ENCODE measurements around the gene LARP1.

Gene LARP1

DNA sequence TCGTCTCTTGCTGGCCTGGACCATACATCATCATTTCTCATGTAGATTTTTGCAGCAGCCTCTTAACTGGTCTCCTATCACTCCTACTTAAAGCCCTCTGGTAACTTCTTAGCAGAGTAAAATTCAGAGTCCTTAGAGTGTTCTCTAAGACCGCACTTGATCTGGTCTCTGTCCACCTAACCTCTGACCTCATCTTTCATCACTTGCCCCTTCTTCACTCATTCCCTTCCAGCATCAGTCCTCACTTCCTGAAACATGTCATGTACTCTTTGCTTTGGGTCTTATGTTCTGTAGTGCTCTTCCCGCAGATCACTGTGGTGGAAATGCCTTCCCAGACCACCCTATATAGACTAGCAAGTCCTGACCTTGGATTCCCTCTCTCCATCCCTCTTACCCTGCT, 9.8 kb downstream of the LARP1 start:
- no peak for DNase-seq

DNA sequence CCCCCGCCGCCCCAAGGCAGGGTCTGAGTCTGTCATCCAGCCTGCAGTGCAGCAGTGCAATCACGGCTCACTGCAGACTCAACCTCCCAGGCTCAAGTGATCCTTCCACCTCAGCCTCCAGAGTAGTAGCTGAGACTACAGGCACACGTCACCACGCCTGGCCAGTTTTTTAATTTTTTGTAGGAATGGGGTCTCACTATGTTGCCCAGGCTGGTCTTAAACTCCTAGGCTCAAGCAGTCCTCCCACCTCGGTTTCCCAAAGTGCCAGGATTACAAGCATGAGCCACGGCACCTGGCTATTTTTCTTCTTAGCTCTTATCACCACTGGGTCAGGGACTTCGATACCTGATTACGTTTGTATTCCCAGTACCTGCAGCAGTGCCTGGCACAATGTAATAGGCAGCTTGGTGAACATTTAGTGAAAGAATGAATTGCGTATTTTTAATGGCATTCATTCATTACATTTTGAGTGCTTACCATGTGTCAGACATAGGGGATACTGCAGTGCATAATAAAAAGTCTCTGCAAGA, 10.3 kb downstream of the LARP1 start:
- DNase-seq: no peak

GRCh38 chr5:154766558-154767281, 11.5 kb downstream of the LARP1 start:
- no peak for DNase-seq

- DNase-seq: no peak
Measured at GRCh38 chr5:154767576-154767975, 12.4 kb downstream of the LARP1 start.

DNA sequence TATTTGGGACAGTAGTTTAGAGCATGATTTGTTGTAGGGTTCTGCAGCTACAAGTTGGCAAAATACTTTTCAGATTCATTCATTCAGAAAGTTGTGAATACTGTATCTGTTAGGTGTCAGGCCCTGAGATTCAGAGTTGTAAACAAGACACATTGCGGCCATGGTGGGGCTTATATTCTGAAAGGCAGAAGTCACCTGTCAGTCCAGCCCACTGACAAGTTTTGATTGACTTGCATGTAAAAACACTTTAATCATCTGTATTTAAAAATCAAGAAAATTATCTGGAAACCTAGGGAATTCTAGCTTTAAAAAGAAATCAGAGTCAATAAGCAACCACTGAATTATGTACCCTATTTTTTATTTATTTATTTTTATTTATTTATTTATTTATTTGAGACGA, 13.0 kb downstream of the LARP1 start:
- DNase-seq: no peak

DNA sequence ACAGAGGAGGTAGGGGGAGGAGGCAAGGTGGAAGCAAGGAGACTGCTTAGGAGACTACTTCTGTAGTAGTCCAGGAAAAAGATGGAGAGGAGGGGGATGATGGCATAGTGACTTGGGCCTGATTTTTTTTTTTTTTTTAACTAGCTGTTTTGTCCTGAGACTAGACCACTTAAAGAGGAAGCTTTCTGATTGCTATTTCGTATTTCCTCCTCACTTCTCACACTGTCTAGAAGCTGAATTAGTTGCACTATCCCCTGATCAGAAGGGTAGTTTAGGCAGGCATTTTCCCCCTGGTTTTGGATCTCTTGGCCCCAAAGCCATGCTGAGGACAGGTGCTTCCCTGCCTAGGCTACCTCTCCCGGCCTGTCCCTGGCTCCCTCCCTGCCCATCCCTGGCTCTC, 14.9 kb downstream of the LARP1 start:
- DNase-seq: no peak

GRCh38 chr5:154771383-154771901, 16.3 kb downstream of the LARP1 start:
- no peak for DNase-seq

GRCh38 chr5:154773326-154773725, 18.1 kb downstream of the LARP1 start:
- no peak for DNase-seq

DNA sequence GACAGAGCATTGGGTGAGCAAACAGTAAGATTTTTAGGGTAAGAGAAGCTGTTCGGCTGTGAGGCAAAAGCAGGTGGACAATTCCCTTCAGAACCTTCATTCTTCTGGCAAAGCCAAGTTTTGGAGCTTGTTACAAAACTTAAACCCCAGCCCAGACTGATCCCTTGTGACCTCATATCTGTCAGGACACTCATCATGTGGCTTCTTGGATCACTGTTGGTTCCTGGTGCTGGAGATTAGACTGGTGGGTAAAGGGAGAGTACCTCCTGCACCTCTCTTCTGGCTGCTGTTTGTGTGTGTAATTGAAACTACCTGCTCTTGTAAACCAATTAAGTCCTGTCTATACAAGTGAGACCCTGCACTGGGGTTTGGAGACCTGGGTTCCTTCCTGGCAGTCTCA, 21.0 kb downstream of the LARP1 start:
- no peak for DNase-seq

DNA sequence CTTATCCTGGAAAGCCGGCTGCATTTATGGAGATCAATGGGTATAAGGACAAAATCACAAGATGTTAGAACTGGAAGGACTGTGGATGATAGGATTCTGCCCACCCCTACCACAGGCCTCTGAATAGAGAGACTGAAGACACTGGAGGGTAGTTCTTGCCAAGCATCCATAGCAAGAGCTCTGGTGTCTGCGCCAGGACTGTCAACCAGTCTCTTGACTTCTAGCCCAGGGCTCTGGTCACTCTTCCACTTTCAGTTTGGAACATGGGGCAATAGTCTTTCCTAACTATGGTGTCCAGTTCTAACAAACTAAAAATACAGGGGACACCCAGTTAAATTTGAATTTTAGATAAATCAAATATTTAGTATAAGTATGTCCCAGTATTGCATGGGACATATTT, 23.4 kb downstream of the LARP1 start:
- DNase-seq: no peak

- no peak for DNase-seq
Measured at GRCh38 chr5:154779105-154779504, 23.9 kb downstream of the LARP1 start.

DNA sequence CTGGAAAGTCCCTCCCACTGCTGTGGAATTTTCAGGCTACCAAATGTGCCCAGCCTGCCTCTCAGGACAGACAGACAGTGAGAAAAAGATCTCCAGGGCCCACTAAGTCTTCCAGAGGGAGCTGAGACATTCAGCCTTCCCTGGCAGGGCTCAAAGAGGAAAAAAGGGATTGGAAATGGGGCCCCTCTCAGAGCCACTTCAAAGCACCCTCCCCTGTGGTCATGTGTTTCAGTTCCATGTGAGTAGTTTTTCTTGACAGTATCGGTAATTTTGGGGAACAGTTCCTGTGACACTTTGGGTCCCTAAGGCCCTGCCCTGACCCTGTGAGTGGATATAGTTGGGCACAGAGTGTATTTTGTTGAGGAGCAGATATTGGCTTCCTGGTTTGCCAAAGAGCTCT, 25.0 kb downstream of the LARP1 start:
- no peak for DNase-seq

DNA sequence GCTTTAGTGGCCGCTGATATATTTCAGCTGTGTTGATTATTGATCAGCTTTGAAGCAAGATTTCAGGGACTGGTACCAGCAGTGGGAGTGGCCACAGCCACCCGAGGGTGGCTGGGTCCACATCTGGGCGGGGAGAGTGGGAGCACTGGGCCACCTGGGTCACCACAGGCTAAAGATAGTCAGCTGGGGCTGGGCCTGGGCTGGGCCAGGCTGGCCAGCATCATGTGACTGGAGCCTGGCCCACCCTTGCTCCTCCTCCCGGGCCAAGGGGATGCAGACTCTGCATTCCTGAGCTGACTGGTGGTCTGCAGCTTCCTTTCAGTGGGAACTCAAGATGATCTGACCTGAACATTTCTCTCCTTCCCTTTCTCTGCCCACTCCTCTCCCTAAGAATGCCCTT, 27.1 kb downstream of the LARP1 start:
- DNase-seq: no peak

- DNase-seq: no peak
Measured at GRCh38 chr5:154782812-154783592, 27.8 kb downstream of the LARP1 start.

DNA sequence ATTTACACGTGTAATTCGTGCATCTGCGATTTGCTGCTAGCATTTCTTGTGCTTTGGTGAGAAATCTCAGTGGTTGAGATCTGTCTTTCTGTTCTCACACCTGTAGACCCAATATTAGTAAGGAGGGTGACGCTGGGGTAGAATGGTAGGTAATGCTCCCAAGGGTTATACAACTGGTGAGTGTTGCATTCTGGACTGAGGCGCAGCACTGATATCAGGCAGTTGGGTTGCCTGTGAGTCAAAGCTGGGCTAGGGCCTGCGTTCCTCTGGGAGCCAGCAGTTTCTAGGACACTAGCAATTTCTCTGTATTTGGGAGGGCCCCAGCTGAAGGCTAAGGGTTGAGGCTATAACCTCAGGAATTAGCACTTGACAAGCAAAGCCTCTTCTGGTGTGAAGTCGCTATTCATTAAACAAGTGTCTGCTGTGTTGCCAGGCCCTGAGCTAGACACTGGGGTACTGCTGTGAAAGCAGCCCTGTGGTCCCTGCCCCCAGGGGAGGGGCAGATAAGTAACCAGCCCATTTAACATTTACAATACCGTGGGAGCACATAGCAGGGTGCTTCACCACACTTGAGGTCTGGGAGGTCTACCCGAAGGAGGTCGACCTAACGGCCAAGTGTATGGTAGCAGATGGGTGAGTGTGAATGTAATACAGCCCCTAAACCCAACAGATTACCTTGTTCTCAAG, 28.7 kb downstream of the LARP1 start:
- DNase-seq: no peak

DNA sequence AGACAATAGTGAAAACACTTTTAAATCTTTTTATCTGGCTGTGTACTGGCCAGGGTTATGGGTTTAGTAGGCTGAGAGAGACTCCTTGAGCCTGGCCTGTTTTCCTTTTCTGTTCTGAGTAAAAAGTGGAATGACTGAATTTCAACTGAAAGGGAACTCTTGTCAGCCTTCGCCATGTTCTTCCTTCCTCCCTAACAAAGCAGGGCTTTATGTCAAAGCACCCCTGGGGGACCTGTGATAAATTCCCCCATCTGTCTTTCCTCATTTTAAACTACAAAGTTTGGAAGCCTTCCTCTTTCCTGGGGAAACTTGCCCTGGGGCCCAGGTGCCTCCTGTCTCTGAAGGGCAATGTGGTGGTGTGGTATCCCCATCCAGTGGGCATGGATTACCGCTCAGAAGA, 29.7 kb downstream of the LARP1 start:
- DNase-seq: no peak

- DNase-seq: no peak
Measured at GRCh38 chr5:154786414-154786813, 31.2 kb downstream of the LARP1 start.

- no peak for DNase-seq
Measured at GRCh38 chr5:154788212-154788611, 33.0 kb downstream of the LARP1 start.

DNA sequence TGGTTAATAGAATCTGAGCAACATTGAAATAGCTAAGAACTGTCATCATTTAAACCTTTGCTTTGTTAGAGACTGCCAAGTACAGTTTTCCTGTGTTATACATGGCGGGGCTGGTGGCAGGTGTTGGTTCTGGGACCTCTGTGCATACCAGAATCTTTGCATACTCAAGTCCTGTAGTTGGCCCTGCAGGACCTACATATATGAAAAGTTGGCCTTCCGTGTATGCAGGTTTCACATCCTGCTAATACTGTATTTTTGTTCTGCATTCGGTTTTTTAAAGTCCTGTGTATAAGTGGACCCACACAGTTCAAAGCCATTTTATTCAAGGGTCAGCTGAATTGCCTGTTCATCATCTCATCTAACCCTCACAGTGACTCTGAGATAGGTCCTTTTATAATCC, 36.4 kb downstream of the LARP1 start:
- DNase-seq: no peak

DNA sequence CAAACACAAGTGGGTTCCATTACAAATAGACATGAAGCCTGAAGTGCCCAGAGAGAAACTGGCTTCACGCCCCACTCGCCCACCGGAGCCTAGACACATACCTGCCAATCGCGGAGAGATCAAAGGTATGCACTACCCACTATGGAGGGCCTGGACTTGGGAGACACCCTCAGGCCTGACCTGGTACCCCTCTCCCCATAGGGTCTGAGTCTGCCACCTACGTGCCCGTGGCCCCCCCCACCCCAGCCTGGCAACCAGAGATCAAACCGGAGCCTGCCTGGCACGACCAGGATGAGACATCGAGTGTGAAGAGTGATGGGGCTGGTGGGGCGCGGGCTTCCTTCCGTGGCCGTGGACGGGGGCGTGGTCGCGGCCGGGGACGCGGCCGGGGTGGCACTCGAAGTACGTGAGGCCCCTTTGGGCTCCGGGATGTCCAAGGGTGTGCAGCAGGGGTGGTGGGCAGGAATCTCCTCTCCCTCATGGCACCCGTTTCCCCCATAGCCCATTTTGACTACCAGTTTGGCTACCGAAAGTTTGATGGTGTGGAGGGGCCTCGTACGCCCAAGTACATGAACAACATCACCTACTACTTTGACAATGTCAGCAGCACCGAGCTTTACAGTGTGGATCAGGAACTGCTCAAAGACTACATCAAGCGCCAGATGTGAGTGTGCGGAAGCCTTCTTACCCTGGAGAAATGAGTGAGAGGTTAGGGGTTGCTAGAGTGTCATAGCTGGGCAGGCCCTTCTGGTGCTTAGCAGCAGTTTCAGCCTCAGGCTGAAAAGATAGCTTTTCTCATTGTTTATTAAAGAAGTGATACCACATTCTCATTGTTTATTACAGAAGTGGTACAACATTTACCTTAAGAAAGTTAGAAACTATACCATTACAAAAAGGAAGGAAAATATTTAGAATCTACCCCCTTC, 38.7 kb downstream of the LARP1 start:
- DNase-seq: no peak

DNA sequence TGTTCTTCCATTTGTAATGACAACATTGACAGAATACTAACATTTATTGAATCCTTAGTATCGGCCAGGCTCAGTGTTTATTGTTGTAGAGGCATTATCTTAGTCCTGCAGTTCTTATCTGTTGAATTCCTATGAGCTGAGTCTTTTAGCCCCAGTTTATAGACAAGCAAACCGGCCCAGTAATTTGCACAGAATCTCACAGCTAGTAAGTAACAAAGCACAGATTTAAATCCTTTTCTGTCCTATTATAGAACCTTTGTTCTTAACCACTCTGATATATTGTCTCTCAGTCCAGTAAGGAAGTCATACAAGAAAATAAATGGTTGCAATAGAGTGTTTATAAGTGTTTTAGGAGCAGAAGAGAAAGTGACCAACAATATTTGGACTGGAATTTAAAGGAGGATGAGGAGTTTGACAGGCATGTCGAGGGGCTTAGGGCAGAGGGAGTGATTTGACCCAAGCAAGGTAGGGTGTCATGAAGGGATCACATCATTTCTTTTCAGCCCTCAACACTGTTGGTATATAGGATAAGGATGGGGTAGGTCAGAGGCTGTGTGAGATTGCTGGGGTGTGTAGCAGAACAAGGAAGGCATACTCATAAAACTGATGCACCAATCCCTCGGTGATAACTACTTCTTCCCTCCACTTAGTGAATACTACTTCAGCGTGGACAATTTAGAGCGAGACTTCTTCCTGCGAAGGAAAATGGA, 39.5 kb downstream of the LARP1 start:
- DNase-seq: no peak

DNA sequence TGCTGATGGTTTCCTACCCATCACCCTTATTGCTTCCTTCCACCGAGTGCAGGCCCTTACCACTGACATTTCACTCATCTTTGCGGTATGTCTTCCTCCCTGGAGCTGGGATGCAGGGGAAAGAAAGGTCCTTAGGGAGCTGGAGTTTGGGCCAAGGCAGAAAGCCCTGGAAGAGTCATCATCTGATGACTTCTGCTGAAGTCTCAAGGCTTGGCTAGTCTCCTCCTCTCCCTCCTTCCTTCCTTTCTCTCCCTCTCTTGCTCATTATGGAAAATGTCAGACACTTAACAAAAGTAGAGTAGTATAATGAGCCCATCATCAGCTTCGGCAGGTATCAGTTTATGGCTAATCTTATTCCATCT, 40.0 kb downstream of the LARP1 start:
- no peak for DNase-seq
